HTERT RPE-1 (cell line): Measurements from ENCODE around the gene IL1RL2.

ENCODE experiments used
- in situ Hi-C: fragments of 300-500 bp; cut with MboI; formaldehyde crosslinking; loops from 4 replicates; pipeline ENCODE4 v1.14.3; 2020; ENCODE audit warnings: low sequenced_read_pairs

IL1RL2 gene

GRCh38 chr2:102158011-102158755 is 28.6 kb upstream of the IL1RL2 start:
- in situ Hi-C loops = no loop called here

DNA sequence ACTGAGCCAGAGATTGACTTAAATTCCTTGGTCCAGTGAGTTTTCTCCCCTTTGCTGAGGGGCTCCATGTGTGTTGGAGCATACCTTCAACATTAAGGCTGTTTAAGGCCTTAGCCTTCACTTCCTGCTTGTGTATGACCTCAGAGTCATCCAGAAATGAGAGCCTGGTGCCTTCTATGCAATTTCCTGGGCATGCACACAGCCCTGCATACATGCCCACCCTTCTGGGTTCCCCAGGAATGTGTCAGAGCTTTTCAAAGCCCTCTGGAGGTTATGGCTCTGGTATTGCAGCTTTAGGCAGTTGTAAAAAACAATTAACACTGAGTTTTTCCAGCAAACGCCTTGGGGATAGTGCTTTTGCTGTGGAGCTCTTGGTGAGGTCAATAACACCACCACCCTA is 27.5 kb upstream of the IL1RL2 start:
- in situ Hi-C loops = no loop called here

DNA sequence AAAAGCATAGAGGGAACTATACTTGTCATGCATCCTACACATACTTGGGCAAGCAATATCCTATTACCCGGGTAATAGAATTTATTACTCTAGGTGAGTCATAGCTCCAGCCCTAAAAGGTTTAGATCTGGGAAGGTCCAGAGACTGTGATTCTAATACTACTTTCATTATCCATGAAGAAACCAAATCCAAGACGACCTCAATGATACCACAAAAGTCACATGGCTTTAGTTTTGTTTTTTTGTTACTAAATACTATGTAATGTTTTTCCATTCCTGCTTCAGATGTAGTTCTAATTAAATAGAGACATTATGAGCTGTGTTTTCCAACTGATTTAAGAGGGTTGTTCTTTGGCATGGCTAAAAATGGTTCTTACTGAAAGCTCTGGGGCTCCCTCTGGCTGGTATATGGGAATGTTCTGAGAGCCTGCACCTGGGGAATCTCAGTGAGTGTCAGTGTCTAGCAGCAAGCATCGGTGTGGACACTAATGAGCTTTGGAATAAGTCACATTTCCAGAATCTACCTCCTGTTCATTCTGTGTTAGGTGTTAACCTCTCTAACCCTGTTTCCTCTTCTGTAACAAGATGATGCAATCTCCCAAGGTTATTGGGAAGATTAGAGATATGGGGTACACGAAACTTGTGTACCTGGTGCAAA is 20.5 kb upstream of the IL1RL2 start:
- in situ Hi-C loops = no loop called here

DNA sequence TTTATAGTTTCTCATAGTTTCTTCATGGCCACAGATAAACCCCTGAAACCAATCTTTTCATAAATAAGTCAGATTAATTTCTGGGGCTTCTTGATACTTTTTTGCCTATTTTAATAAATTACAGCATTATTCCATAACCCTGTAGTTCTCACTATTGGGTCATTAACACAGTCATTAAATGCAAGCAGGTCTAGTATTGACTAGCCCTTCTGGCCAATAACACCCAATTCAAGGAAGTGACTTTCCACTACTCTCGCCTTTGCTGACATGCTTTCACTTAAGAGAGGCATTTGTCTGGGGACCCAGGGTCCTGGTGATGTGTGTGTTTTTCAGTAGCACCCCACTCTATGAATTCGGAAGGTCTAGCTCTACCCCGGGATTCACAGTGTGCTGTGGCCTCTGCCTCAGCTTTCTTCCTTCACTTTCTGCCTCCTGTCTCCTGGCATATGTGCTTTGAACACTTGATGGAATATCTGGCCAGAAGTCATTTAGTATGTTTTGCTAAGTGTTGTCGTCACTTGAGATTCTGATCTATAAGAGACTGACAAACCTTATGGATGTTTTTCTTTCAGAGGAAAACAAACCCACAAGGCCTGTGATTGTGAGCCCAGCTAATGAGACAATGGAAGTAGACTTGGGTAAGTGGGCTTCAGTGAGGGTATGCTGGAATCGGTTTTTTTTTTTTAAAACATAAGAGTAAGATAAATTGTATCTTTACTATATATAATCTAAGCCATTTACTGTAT is 18.6 kb upstream of the IL1RL2 start:
- in situ Hi-C loops = no loop called here

DNA sequence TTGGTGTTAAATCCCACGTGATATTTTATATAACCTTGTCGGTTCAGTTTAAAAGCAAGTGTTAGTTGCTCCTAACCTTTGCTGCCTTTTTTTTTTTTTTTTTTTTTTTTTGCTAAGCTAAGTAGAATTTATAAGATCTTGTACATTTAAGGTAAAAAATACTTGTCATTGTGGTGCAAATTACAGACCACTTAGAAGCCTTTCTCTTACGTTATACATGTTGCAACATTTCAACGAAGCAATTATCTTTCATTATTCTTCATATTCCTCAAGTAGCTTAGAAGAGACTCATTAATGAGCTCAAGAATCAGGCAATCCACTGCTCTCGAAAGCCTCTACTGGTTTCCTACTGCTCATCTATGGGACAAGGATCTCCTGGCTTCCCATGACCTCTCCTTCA is 14.9 kb upstream of the IL1RL2 start:
- in situ Hi-C loops = no loop called here

DNA sequence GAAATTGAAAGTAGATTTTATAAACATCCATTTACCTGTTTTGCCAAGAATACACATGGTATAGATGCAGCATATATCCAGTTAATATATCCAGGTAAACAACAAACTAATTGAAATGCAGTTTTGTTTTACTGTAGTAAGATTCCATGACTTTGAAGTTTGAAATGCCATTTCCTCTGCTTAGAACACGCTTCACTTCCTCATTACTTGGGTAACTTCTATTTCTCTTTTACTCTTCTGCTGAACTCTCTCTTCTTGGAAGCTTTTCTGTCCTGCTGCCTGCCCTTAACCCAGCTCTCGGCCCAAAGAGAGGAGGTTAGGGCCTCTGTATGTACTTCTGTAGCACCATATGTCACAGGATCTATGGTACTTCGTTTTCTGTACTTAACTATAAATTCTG is 14.1 kb upstream of the IL1RL2 start:
- in situ Hi-C loops = no loop called here

DNA sequence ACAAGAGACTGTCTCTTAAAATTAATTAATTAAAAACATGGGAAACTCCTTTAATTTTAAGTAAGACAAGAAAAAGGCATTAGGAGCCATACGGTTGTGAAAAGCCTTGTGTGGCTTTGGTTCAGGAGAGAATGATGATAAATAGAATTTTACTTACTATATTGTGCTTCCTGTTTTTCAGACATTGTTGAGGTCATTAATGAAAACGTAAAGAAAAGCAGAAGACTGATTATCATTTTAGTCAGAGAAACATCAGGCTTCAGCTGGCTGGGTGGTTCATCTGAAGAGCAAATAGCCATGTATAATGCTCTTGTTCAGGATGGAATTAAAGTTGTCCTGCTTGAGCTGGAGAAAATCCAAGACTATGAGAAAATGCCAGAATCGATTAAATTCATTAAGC is 10.7 kb upstream of the IL1RL2 start:
- in situ Hi-C loops = no loop called here

GRCh38 chr2:102177814-102178478 is 8.9 kb upstream of the IL1RL2 start:
- in situ Hi-C loops = no loop called here

GRCh38 chr2:102179061-102179460 is 7.8 kb upstream of the IL1RL2 start:
- in situ Hi-C loops = no loop called here

DNA sequence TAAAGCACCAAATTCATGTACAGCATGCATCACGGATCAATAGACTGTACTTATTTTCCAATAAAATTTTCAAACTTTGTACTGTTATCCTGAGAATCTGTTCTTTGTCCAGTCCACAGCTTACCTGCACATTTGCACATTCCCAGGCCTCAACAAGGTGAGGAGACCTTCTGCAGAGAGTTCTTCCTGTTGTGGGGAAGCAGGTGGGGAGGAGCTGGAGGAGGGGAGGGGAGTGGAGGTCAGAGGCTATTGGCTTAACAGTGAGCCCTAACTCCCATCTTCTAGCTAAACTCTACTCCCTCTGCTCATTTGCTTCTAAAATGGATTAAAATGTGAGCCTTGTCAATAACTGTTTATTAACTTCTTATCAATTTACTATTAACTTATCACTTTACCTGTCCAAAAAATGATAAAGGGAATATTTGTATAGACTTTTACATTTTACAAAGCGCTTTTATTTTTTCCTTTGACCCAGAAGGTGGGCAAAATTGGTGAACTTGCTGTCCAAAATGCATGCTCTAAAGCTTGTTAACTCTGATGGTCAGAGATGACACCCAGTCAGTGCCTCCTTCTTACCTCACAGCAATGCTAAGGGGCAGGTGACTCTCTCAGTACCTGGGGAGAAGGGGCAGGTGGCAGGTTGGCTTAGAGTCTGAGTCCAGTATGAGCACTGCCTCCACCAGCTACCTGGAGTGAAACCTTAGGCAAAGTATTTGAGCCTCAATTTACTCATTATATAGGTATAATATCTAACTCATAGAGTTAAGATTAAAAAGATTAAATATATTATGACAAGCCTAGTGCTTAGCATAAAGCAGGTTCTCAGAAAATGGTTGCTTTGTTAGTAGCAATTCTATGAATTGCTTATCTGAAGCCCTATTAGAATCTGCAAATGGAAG is 6.8 kb upstream of the IL1RL2 start:
- in situ Hi-C loops = no loop called here

DNA sequence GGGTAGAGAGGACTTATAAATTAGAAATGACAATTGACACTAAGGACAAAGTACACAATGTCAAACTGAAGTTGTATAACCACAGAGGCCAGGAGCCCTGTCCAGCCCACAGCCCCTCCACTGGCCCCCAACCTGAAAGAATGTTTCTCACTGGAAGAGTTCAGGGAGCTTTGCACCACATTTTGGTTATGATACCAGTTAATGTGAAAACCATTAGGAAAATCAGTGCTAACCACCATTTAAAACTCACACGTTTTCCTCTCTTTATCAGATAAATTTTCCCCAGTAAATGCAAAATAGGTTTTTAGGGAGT is 6.2 kb upstream of the IL1RL2 start:
- in situ Hi-C loops = no loop called here

DNA sequence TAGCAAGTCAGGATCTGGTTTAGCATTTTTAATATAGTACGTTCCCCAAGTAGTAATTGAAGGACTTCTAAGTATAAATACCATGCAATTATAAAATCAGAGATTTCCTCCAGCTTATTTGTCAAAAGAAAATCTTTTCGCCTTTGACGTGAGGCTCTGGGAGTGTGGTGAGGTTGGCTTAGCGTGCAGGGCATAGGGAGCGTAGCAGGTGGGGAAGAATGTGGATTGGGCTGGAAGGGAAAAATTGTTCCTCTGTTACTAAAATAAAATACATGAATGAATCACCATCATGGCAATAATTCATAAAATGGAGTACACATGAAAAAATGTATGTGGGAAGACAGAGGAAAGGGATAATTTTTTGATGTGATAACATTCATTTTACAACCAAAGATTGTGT is 5.4 kb upstream of the IL1RL2 start:
- in situ Hi-C loops = no loop called here

GRCh38 chr2:102181919-102182635 is 4.7 kb upstream of the IL1RL2 start:
- in situ Hi-C loops = no loop called here

DNA sequence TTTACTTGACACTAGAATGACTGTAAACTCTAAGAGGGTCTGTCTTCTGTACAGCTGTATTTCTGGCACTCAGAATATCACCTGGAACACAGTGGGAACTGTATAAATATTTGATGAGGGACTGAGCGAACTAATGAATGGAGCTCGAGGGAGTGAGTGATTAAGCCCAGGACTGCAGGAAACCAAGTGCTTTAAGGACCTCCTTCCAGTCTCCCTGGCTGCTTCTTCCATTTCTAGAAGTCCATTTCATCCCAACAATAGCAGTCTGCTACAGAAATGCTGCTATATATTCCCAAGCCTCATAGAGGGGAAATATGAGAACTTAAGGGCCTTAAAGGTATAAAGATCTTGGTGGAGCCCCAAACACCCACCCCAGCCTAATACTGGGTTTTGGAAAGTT is 2.8 kb upstream of the IL1RL2 start:
- in situ Hi-C loops = no loop called here

- in situ Hi-C loops = no loop called here
Measured at GRCh38 chr2:102184568-102184967, 2.3 kb upstream of the IL1RL2 start.

GRCh38 chr2:102185347-102185746 is 1.5 kb upstream of the IL1RL2 start:
- in situ Hi-C loops = no loop called here

DNA sequence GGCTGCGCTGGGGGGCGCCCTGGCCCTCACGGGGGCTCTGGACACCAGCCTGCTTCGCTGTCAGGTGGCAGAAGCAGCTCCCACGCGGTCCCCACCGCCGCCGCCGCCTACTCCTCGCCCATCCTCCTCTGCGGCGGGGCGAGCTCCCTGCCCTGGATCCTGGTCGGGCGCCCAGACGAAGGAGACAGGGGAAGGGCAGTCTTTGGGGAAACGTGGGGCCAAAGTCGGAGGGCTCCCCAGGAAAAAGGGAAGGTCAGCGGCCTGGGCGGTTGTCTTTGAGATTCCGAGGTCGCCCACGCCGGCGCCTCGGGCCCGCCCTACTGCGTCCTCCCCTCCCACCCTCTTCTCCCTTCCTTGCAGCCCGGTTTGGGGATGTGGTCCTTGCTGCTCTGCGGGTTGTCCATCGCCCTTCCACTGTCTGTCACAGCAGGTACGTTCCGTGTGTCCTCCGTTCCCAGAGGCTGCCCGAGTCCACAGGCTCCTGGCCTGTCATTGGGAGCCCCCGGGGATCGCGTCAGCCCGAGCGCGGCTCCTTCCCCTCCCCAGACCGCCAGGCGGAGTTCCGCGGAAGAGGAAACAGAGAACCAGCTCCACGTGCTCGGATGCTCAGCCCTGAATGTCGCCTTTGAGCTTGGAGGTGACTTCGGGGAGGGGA is 800 bp downstream of the IL1RL2 start:
- in situ Hi-C loops = no loop called here

- in situ Hi-C loops = no loop called here
Measured at GRCh38 chr2:102190430-102191107, 3.7 kb downstream of the IL1RL2 start.

- in situ Hi-C loops = no loop called here
Measured at GRCh38 chr2:102191501-102191900, 4.7 kb downstream of the IL1RL2 start.
